ENCODE measurements around the gene ZFAND4.
A peak's percentile ranks its signal among the peaks of the same experiment; 100 is the strongest.
"Not testable (repeated sequence)": the region's sequence is repeated elsewhere in the genome, so short reads cannot be mapped to it uniquely, and the experiment has no call there.

ZFAND4 gene

GRCh38 chr10:45640049-45640448, 32.5 kb downstream of the ZFAND4 start:
- DNase-seq = no peak

- DNase-seq = no peak
Measured at GRCh38 chr10:45627412-45628048, 45.0 kb downstream of the ZFAND4 start.

DNA sequence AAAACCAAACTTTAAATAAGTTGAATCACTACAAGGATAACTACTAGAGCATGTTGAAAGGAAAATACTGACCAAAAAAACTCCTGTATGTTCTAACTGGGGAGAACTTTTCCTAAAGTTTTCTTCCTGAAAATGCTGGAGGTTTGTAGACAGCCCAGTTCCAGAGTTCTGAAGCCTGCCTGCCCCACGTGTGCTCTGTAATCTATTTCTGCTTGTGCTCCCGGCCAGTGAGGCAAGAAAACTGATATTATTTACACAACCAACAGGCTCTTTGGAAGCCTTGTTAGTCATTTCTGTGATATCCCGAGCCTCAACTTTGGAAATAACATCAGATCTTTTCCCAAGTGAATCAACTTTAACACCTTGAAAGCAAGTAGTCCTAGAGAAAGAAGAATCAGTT, 46.7 kb downstream of the ZFAND4 start:
- DNase-seq = no peak

GRCh38 chr10:45624724-45625123, 47.8 kb downstream of the ZFAND4 start:
- no peak for DNase-seq

GRCh38 chr10:45614869-45615268, 57.7 kb downstream of the ZFAND4 start:
- DNase-seq = no peak

GRCh38 chr10:45612741-45613140, 59.8 kb downstream of the ZFAND4 start:
- DNase-seq = no peak

DNA sequence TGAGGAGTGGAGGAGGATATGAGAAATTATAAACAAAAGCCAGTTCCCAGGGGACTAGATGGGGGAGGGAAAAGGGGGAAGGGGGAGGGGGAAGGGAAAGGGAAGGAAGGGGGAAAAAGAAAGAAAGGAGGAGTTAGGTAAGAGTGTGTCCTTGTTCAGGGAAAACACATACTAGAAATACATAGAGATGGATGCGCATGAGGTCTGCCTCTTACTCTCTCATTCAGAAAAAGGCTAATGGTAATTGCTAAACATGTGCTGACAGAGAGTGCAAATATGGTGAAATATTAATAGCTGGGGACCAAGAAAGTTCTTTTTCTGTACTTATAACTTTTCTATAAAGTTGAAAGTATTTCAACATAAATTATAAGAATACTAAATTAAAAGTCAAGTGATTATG, 64.5 kb downstream of the ZFAND4 start:
- DNase-seq = no peak

- no peak for DNase-seq
Measured at GRCh38 chr10:45607276-45607675, 65.3 kb downstream of the ZFAND4 start.

DNA sequence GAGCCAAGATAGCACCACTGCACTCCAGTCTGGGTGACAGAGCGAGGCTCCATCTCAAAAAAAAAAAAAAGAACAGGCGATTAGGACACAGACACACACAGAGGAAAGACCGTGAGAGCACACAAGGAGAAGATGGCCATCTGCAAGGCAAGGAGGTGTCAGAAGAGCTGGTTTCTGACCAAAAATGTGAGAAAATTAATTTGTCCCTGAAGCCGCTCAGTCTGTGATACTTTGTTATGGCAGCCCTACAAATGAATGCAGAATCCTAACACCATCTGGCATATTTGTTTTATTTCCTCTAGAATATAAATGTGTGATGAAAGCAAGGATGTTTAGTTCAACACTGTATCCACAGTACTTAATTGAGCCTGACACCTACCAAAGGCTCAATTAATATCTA, 69.7 kb downstream of the ZFAND4 start:
- no peak for DNase-seq

DNA sequence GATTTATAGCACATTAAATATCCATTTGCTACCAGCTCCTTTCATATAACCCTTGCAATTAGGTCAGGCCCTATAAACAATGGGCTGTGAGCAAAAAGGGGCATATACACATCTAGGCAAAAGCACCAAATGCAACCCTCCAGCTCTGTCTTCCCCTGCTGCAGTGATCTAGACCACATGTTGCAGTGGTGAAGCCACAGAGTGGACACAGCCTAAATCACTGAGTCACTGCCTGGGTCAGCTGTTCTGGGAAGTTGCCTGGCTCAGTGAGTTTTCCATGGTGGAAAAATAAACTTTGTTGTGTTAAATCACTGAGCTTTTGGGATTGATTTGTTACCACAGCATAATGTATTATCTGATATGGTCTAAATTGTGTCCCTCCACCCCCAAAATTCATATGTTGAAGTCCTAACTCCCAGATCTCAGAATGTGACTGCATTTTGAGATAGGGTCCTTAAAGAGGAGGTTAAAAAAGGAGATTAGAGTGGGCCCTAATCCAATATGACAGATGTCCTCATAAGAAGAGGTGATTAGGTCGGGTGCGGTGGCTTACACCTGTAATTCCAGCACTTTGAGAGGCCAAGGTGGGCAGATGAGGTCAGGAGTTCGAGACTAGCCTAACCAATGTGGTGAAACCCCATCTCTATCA, 70.4 kb downstream of the ZFAND4 start:
- DNase-seq = no peak

DNA sequence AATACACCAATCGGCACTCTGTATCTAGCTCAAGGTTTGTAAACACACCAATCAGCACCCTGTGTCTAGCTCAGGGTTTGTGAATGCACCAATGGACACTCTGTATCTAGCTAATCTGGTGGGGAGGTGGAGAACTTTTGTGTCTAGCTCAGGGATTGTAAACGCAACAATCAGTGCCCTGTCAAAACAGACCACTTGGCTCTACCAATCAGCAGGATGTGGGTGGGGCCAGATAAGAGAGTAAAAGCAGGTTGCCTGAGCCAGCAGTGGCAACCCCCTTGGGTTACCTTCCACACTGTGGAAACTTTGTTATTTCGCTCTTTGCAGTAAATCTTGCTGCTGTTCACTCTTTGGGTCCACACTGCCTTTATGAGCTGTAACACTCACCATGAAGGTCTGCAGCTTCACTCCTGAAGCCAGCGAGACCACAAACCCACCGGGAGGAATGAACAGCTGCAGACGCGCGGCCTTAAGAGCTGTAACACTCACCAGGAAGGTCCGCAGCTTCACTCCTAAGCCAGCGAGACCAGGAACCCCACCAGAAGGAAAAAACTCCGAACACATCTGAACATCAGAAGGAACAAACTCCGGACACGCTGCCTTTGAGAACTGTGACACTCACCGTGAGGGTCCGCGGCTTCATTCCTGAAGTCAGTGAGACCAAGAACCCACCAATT, 71.2 kb downstream of the ZFAND4 start:
- not testable (repeated sequence) for DNase-seq

DNA sequence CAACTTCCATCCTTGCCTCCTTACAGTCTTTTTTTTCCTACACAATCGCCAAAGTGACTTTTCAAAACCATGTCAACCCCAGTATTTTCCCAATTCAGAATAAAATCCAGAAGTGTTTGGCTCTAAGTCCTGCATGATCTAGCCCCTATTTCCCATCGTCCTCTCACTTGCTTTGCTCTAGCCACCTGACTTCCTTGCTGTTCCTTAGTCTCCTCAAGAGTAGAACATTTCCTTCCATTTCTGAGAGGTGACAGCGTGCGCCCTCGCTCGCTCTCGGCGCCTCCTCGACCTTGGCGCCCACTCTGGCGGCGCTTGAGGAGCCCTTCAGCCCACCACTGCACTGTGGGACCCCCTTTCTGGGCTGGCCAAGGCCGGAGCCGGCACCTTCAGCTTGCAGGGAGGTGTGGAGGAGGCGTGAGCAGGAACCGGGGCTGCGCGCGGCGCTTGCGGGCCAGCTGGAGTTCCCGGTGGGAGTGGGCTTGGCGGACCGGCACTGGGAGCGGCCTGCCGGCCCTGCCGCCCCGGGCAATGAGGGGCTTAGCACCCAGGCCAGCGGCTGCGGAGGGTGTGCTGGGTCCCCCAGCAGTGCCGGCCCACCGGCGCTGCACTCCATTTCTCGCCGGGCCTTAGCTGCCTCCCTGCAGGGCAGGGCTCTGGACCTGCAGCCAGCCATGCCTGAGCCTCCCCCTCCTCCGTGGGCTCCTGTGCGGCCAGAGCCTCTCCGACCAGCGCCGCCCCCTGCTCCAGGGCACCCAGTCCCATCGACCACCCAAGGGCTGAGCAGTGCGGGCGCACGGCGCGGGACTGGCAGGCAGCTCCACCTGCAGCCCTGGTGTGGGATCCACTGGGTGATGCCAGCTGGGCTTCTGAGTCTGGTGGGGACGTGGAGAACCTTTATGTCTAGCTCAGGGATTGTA, 72.0 kb downstream of the ZFAND4 start:
- DNase-seq = not testable (repeated sequence)

DNA sequence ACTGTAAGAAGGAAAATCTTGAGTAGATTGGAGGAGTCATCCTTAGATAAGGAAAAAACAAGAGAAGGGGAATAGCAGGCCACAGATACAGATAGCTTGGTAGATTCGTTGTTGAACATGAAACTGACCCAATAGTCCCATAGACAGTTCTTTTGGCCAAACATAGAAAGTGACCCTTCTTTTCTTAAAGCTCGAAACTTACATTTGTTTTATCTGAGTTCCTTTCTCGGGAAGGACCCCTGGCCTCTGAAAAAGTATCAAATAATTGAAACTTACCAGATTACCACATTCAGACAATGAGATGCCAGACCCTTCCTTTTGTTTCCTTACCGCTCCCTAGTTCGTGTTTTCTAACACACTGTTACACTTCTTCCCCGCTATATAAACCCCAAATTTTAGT, 72.9 kb downstream of the ZFAND4 start:
- no peak for DNase-seq

DNA sequence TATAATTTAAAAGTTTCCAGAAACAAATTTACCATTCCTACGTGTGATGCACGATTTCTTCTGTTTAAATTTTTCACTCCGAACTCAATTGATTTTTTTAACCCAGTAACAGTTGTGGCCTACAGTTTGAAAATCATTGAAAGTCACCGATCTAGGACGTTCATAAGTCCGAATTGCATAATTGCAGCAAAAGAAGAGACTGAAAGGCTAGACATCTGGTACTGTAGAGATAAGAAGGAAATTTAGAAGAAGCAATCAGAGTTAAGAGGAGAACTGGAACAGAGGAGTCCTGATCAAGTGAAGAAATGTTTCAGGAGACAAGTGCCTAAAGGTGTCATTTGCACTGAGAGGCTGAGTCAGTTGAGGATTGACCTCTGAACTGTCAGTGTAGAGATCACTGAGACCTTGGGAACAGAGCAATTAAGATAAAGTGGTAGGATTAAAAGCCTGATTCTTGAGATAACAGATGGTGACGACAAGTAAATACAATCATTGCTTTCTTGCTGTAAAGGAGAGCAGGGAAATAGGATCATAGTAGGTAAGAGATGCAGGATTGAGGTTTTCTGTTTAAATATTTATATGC, 73.5 kb downstream of the ZFAND4 start:
- no peak for DNase-seq

GRCh38 chr10:45596526-45596925, 76.0 kb downstream of the ZFAND4 start:
- no peak for DNase-seq

DNA sequence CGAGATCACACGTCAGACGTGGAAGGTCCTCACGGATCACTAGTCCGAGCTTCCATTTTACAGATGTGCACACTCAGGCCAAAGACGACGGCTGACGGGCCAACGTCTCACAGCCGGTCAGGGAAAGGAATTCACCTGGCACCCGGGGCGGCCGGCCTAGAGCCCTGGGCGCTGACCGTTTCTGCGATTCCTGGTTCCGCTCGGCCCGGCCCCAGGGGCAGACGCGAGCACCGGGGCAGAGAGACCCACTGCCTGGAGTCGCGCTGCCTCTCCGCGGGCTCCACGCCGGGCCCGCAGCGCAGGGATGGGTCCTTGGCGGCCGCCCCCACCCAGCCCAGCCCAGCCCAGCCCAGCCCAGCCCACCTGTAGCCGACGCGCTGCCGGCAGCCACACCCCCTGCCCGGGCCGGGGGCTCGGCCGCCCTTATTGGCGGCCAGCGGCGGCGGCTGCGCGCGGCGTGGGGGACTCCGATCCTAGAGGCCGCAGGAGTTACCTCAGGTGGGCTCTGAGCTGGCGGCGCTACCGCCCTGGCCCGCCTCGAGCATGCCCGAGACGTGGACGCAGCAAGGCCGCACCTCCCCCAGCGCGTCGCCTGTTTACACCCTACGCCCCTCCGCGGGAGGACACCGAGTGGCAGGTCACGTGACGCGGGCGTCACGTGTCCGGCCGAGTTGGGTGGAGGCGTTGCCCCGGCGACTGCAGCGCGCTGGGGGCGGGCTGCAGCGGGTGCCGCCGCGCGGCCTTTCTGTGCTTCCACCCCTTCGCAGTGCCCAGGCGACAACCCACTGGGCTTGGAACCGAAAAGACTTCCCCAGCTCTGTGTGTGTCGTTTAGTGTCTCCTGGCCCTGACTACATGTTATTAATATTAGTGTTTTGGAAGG, 78.1 kb downstream of the ZFAND4 start:
- DNase-seq = peak; percentile 67 to 83 (median 74)

DNA sequence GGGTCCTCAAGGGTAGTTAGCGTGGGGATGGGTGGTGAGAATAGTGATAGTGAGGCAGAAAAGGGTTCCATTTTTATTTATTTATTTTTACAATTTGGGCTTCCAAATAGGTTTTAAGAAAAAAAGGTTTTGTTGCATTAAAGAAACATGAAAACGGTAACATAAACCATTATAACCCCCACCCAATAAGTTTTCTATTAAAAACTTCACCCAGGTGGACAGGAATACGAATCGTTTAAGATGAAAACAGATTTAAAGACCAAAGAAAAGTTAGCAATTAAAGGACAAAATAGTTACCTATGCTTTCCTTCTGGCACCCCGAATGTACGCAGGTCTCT, 78.7 kb downstream of the ZFAND4 start:
- DNase-seq = no peak

- no peak for DNase-seq
Measured at GRCh38 chr10:45592926-45593325, 79.6 kb downstream of the ZFAND4 start.

DNA sequence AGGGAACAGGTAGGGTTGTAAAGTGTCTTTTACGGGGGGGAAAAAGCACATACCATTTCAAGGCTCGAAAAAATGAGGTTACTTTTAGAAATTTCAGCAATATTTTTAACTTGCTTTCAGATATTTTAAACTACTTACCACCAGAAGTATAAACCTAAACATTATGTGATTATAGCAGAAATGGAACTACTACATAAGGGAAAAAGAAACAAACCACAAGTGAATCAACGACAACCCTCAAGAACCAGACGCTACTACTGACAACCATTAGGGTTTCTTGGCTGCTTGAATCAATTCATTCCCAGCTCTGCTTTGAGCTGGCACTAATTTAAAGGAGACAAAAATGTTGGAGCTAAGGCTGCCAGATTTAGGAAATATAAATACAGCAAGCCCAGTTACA, 80.1 kb downstream of the ZFAND4 start:
- no peak for DNase-seq

DNA sequence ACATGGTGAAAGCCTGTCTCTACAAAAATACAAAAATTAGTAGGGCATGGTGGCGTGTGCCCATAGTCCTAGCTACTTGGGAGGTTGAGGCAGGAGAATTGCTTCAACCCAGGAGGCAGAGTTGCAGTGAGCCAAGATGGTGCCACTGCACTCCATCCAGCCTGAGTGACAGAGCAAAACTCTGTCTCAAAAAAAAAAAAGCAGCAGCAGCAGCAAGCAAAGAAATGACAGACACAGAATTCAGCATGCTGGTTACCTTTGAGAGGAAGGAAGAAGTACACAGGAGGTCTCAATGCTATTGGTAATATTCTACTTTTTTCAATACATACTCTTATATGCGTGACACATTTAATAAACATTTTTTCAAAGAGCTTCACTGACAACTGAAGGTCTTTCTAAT, 81.3 kb downstream of the ZFAND4 start:
- no peak for DNase-seq

GRCh38 chr10:45589868-45590267, 82.7 kb downstream of the ZFAND4 start:
- DNase-seq = no peak

DNA sequence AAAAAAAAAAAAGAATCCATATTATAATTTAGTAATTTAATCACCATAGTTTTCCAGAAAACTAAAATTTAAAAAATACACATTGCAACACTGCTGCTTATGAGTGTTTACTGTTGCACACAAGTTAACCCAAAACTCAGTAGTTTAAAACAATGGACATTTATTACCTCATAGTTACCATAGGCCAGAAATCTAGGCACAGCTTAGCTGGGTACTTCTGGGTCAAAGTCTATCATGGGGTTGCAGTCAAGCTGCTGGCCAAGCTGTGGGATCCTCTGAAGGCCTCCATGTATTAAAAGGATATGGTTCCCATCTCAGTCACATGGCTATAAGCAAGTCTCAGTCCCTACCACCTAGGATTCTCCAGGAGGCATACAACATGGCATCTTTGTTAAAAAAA, 83.6 kb downstream of the ZFAND4 start:
- DNase-seq = no peak

Measured in activated naive CD4-positive, alpha-beta T cell (primary cell).